GM03348 (cell line): ENCODE results near the gene CMIP.
A peak's percentile ranks its signal among the peaks of the same experiment; 100 is the strongest.
"Not testable (repeated sequence)": the region's sequence is repeated elsewhere in the genome, so short reads cannot be mapped to it uniquely, and the experiment has no call there.

Experiments
- DNase-seq: peaks from one replicate; pipeline ENCODE4 v3.0.0; 2012; ENCODE audit warnings: low spot score

Gene CMIP

GRCh38 chr16:81517629-81518438 is 73.2 kb downstream of the CMIP start:
- peak; percentile 89 for DNase-seq

- no peak for DNase-seq
These were observed 73.8 kb downstream of the CMIP start for GRCh38 chr16:81518439-81518757.

GRCh38 chr16:81519301-81520150 is 74.9 kb downstream of the CMIP start:
- DNase-seq, result no peak

GRCh38 chr16:81520151-81520470 is 75.5 kb downstream of the CMIP start:
- no peak for DNase-seq

- no peak for DNase-seq
These were observed 76.0 kb downstream of the CMIP start for GRCh38 chr16:81520560-81521135.

GRCh38 chr16:81521141-81521626 is 76.6 kb downstream of the CMIP start:
- no peak for DNase-seq

GRCh38 chr16:81522108-81522701 is 77.6 kb downstream of the CMIP start:
- DNase-seq, result no peak

GRCh38 chr16:81522851-81523250 is 78.2 kb downstream of the CMIP start:
- DNase-seq, result not testable (repeated sequence)

- DNase-seq, result peak; percentile 75
These were observed 78.9 kb downstream of the CMIP start for GRCh38 chr16:81523387-81524115.

GRCh38 chr16:81524382-81524781 is 79.8 kb downstream of the CMIP start:
- DNase-seq, result no peak

- not testable (repeated sequence) for DNase-seq
These were observed 80.3 kb downstream of the CMIP start for GRCh38 chr16:81524885-81525284.

DNA sequence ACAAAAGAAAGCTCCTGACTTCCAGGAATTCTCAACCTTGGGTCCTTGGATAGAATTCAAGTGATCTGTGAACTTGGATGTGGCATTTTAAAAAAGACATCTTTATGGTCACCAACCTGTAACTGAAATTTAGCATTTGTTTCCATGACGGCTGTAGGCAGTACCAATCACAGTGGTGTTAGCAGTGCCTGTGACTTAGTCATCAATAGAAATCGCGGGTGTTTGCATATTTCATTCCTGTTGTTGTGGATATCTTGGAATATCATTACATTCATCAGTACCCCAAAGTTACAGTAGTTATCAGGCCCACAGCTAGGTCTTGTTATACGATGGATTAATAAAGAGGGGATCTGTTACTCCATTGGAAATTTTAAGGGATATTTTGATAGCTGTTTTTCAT is 81.6 kb downstream of the CMIP start:
- DNase-seq, result peak; percentile 22

DNA sequence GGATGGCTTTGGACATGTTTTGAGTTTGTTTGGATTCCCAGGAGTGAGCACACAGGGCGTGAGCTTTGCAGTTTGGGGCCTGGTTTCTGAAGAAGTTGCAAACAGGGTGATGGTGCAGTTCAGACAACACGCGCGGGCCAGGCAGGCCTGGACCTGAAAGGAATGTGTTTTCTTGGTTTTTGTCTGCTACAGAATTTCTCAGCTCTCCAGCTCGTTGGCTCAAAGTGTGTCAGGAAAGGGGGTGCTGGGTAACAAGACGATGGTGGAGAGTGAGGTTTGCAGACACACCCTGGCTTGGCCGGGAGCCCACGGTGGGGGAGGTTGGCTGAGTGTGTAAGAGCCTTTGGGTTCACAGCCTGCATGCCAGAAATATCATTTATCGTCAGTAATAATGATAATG is 82.3 kb downstream of the CMIP start:
- DNase-seq, result peak; percentile 85

DNA sequence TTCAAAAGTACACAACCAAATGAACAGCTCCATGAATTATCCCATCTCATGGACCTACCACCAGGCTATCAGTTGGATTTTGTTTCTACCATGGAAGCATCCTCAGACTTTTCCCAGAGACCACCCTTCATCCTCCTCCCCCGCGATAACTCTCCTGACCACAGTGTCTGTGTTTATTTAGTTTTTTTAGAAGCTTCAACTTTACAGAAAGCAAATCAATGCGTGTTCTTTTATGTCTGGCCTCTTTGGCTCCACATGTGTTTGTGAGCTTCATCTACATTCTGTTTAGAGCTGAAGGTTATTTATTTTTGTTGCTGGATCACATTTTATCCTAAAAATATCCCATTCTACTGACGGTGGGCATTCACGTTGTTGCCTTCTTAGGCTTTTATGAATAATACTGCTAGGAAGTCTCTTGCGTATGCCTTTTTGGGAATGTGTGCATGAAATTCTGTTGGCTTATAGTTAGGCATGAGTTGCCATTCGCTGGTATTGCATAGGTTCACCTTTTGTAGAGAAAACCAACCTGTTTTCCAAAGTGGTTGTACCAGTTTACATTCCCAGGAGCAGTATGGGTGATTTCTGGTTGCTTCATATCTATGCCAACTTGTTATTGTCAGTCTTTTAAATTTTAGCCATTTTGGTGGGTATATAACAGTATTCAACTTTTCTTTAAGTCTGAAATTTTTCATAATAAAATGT is 83.0 kb downstream of the CMIP start:
- no peak for DNase-seq

DNA sequence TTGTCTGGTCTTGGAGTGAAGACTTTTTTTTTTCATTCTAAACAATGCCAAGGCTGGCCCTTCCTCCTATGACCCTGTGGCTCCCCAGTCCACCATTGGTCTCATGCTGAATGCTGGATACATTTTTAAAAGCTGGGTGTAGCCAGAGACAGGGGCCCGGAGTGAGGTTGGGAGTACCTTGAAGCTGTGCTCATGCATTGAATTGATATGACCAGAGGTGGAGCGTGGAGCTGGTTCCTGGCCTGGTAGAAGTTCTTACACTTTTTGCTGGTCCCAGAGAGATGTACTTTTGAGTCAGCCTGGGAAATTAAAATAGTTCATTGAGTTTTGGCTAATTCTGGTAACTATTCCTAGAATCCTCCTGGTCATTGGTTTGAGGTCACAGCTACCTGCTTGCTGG is 83.6 kb downstream of the CMIP start:
- DNase-seq, result no peak

DNA sequence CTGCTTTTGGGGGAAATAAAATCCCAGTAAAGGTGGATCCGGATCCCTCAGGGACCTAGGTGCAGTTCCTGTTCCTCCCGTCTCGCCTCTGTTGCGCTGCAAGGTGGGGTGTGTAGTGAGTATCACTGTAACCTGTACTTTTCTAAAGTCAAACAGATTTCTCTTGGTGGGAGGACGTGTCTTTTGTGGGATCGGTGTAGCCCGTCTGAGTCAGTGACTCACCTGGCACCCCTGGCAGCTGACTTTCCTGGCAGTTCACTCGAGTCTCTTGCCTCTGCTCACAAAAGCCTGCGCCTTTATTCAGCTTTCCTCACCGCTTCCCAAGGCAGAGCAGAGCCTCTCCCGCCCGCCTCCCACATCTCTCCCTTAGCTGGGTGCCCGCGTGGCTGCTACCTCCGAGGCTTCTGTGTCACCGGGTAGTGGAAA is 85.7 kb downstream of the CMIP start:
- DNase-seq, result no peak

DNA sequence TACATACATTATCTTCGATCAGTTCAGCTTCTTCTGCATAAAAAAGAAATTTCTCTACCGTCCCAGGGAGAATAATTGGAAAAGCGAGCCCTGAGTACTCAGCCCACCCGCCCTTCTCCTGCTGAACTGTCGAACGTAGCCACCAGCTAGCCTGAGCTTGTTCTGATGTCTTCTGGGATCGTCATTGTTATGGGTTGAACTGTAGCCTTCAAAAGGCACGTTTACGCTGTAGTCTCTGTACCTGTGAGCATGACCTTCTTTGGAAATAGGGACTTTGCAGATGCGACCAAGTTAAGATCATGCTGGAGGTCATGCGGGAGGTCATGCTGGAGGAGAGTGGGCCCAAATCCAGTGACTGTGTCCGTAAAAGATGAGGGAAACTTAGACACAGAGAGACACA is 86.2 kb downstream of the CMIP start:
- DNase-seq, result no peak

DNA sequence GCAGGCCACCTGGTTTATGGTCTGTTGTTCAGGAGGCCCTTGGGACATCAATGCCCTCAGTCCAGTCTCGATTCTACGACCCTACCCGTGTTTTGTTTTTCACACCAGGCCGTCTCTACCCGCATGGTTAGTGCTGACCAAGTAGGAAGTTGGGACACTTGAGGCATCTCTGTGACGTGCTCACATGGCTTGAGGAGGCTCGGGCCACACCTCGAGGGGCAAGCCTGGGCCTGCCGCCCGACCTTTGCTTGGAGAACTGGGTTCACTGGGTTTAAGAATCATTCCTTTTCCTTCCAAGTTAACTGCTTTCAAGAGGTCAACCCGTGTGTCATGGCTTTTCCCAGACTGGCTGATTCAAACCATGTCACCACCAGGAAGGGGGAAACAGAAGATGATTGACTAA is 86.8 kb downstream of the CMIP start:
- no peak for DNase-seq

DNA sequence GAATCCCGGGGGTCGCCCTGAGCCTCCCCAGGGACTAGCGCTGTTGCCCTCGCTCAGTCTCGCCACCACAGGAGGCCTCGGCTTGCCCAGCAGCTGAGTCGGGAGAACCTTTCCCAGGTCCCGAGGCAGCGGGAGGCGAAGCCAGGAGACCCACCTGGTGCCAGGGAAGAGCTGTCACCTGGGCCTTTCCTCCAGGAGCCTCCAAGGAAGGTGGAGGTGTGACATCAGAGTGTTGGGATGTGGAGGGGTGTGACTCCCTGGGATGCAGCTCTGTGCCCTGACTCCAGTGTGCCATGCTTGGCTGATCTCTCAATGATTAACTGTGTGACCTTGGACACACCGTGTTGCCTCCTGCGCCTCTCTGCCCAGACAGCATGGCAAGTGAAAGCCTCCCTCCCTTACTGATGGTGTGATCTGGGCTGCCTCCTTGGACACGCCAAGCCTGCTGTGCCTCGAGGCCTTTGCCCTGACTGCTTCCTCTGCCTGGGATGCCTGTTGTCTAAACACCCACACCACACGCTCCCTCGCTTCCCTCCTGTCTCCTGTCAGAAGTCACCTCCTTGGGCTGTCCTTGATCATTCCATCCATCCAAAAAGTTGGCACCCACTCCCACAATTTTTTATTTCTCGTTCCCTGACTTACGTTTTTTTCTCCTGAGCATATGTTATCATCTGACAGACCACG is 88.0 kb downstream of the CMIP start:
- no peak for DNase-seq

GRCh38 chr16:81533175-81533507 is 88.5 kb downstream of the CMIP start:
- DNase-seq, result no peak
